Stomach (tissue), 9 donors: Measurements from ENCODE around the gene HDLBP. TPM values are rescaled to one million over a fixed set of nuclear protein-coding genes. Genes with fewer than 3 reads are reported as not detected.

Experiments
- DNase-seq, 2 donors: peaks; one replicate each; pipeline versions ENCODE4 v3.0.0 to v3.0.0-alpha.2; 2013 to 2019
- H3K27ac ChIP-seq, 5 donors: fragments of 200-600 bp in 4 of 5; sonication (generic) in 4 of 5; one replicate each; pipeline ENCODE4 v1.5.1; 2013 to 2019; ENCODE audit warnings: mild to moderate bottlenecking in 1 of 5, moderate library complexity in 1 of 5
- H3K27me3 ChIP-seq, 3 donors: fragments of 200-600 bp; sonication (generic); one replicate each; pipeline ENCODE4 v1.5.1; 2017 to 2019; ENCODE audit warnings: mixed run types in 1 of 3
- H3K36me3 ChIP-seq, 4 donors: fragments of 200-600 bp; sonication (generic); 1 replicate in 3 of 4; 2 replicates in 1 of 4; pipeline ENCODE4 v1.5.1; 2016 to 2019
- H3K4me1 ChIP-seq, 4 donors: fragments of 200-600 bp; sonication (generic); one replicate each; pipeline ENCODE4 v1.5.1; 2016 to 2019
- H3K4me3 ChIP-seq, 4 donors: fragments of 200-600 bp; sonication (generic) in 3 of 4; one replicate each; pipeline ENCODE4 v1.5.1; 2016 to 2019; ENCODE audit warnings: mild to moderate bottlenecking in 1 of 4
- H3K9me3 ChIP-seq, 4 donors: fragments of 200-600 bp; sonication (generic); one replicate each; pipeline ENCODE4 v1.5.1; 2016 to 2019
- CTCF ChIP-seq, 7 experiments: fragments of 450-650 bp in 4 of 7; fragments of 200-600 bp in 3 of 7; sonication (generic) in 3 of 7; IDR thresholded peaks; one replicate each; pipeline ENCODE4 v1.5.1; 2016 to 2019; ENCODE audit warnings: antibody characterized with exemption in 7 of 7, control low read depth in 2 of 7, mild to moderate bottlenecking in 1 of 7
- EP300 ChIP-seq: sonication (generic); formaldehyde crosslinking; IDR thresholded peaks from one replicate; pipeline ENCODE4 v1.6.1; 2017; ENCODE audit warnings: antibody characterized with exemption
- POLR2A ChIP-seq, 4 donors: fragments of 450-650 bp; IDR thresholded peaks; one replicate each; pipeline ENCODE4 v1.6.1; 2016; ENCODE audit warnings: antibody characterized with exemption in 4 of 4, control low read depth in 2 of 4, mild to moderate bottlenecking in 1 of 4, moderate library complexity in 1 of 4
- POLR2AphosphoS5 ChIP-seq, 3 donors: sonication (generic); formaldehyde crosslinking; IDR thresholded peaks; one replicate each; pipeline ENCODE4 v1.6.1; 2016; ENCODE audit warnings: antibody characterized with exemption in 3 of 3
- WGBS, 5 donors: extraction: QIAGEN DNeasy Blood & Tissue Kit in 3 of 5; methylation state at CpG; one replicate each; pipeline versions ENCODE4 v1.1.5 to v1.1.7; 2013 to 2018; 5-methylcytosine and 5-hydroxymethylcytosine counted together
- intact Hi-C: fragments of 100-400 bp; cut with DNase I; formaldehyde crosslinking; loops from one replicate; pipeline ENCODE4 v1.15.1; 2023; ENCODE audit warnings: low total_unique reads
- polyA plus RNA-seq, 3 donors: library from polyadenylated mRNA; stranded (reverse); fragments of 200-250 nt; gene quantifications; one replicate each; pipeline ENCODE4 v1.2.3, GENCODE V29; 2013
- total RNA-seq, 5 donors: library from RNA; depleted of rRNA; stranded (reverse); fragments of >200 nt; gene quantifications; one replicate each; pipeline versions ENCODE4 v1.1.0 to v1.2.3, GENCODE V29; 2014 to 2016
- donor health status: healthy with polysubstance abuse.
- donor health status: Bipolar disorder and iron deficiency.
- donor health status: healthy.

HDLBP gene
- total and polyA plus RNA-seq, 8 donors, result 171 to 752 (median 397) TPM

GRCh38 chr2:241232736-241233575, 82.5 kb downstream of the HDLBP start:
- 79 to 85% (median 81%) methylated on average over 12 to 13 of the region's 13 CpGs for WGBS, 5 donors
- intact Hi-C loops, result no loop called here
- peaks cover 100% of the 10 kb centered on the region in 4 donors for H3K36me3 ChIP-seq

GRCh38 chr2:241230435-241230834, 85.0 kb downstream of the HDLBP start:
- Histone ChIP-seq H3K36me3 (peaks cover 83 to 100% (median 99%) of the 10 kb centered on the region in 4 donors), H3K9me3 (no peaks in the 10 kb centered on the region), H3K27ac (no peak overlapping the region), H3K4me3 (no peak overlapping the region), H3K4me1 (no peaks in the 10 kb centered on the region), H3K27me3 (no peaks in the 10 kb centered on the region)
- no peak for TF ChIP-seq POLR2AphosphoS5 (IDR thresholded peaks at IDR 0.05)
- TF ChIP-seq CTCF (IDR thresholded peaks at IDR 0.05), result no peak
- WGBS, 5 donors, result 95 to 98% (median 96%) methylated on average over 8 to 19 of the region's 19 CpGs
- intact Hi-C loops, result no loop called here
- no peak for DNase-seq

More at GRCh38 chr2:241232736-241233575, 82.5 kb downstream of the HDLBP start:
- Histone ChIP-seq H3K27me3 (no peaks in the 10 kb centered on the region), H3K4me1 (no peaks in the 10 kb centered on the region), H3K4me3 (no peak overlapping the region), H3K9me3 (no peaks in the 10 kb centered on the region), H3K27ac (no peak overlapping the region)
- no peak for DNase-seq
- TF ChIP-seq EP300 (no peak), POLR2A (IDR thresholded peaks at IDR 0.05) (no peak), POLR2AphosphoS5 (IDR thresholded peaks at IDR 0.05) (no peak)

- no peak overlapping the region for H3K4me3 ChIP-seq
- WGBS, 5 donors, result 91 to 92% (median 91%) methylated on average over 21 to 29 of the region's 29 CpGs
- H3K9me3 ChIP-seq, result no peaks in the 10 kb centered on the region
- H3K4me1 ChIP-seq, result peaks cover 0 to 2% (median 1%) of the 10 kb centered on the region in 4 donors
- H3K27me3 ChIP-seq, result no peaks in the 10 kb centered on the region
- H3K36me3 ChIP-seq, result peaks cover 76 to 100% (median 97%) of the 10 kb centered on the region in 4 donors
- no peak for DNase-seq
- intact Hi-C loops, result no loop called here
- no peak overlapping the region for H3K27ac ChIP-seq
- TF ChIP-seq EP300, result no peak
- no peak for TF ChIP-seq CTCF (IDR thresholded peaks at IDR 0.05)
These were observed 85.7 kb downstream of the HDLBP start for GRCh38 chr2:241229563-241230401.

GRCh38 chr2:241228860-241229516, 86.5 kb downstream of the HDLBP start:
- DNase-seq, result no peak
- 63 to 75% (median 70%) methylated on average over 19 to 20 of the region's 20 CpGs for WGBS, 5 donors

More at GRCh38 chr2:241228860-241229516, 86.5 kb downstream of the HDLBP start:
- no peaks in the 10 kb centered on the region for H3K27me3 ChIP-seq
- H3K27ac ChIP-seq, result no peak overlapping the region
- peaks cover 7 to 10% (median 8%) of the 10 kb centered on the region in 4 donors for H3K4me1 ChIP-seq
- no peaks in the 10 kb centered on the region for H3K9me3 ChIP-seq
- no peak for TF ChIP-seq CTCF (IDR thresholded peaks at IDR 0.05)
- no peak overlapping the region for H3K4me3 ChIP-seq
- peaks cover 68 to 92% (median 89%) of the 10 kb centered on the region in 4 donors for H3K36me3 ChIP-seq
- intact Hi-C loops, result no loop called here
